ENCODE results near the gene RPS6KA2. TPM values are rescaled to one million over a fixed set of nuclear protein-coding genes. Genes with fewer than 3 reads are reported as not detected.

The RPS6KA2 gene
- total RNA-seq, 1 experiment from 2014 or later, result 12.3 TPM

DNA sequence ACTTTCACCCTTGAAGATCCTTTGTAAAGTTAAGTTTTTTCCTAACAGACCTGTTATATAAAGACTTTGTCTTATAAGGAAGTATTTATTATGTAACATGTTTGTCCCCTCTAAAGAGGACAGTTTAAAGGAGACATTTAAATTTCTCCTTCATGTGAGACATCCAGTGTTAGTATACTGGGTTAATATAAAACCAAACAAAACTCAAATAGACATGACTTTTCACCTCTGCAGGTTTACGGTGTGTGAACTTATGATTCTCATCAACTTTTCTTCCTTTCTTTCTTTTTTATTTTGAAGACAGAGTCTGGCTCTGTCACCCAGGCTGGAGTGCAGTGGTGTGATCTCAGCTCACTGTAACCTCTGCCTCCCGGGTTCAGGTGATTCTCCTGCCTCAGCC lies 226.9 kb downstream of the RPS6KA2 start:
- Histone ChIP-seq H4K5ac (ENCODE audit: insufficient read length, low read depth, low read length) (no peak overlapping the region), H3K4ac (ENCODE audit: low read depth, low read length) (no peak overlapping the region), H2BK5ac (ENCODE audit: insufficient read length, low read length) (no peak overlapping the region), H3K18ac (ENCODE audit: insufficient read length, low read depth, low read length) (no peak overlapping the region), H4K91ac (ENCODE audit: insufficient read length, low read depth, low read length) (no peak overlapping the region), H3K79me1 (ENCODE audit: insufficient read depth, low read depth, low read length, poor library complexity, severe bottlenecking) (no peaks in the 10 kb centered on the region), H2BK20ac (ENCODE audit: low read depth, low read length, poor library complexity, severe bottlenecking) (no peak overlapping the region), H2BK120ac (ENCODE audit: low read depth, low read length, poor library complexity, severe bottlenecking) (no peak overlapping the region), H3K4me1 (ENCODE audit: insufficient read depth, low read length) (0 out of 2 replicates have a peak, but pooled peaks cover 2% of the 10 kb centered on the region), H3K27me3 (ENCODE audit: insufficient read depth, low read length) (no peaks in the 10 kb centered on the region), H3K27ac (ENCODE audit: insufficient read length, low read depth, low read length) (no peak overlapping the region), H4K20me1 (ENCODE audit: control insufficient read depth, insufficient read depth, insufficient read length) (no peaks in the 10 kb centered on the region), H3K79me2 (ENCODE audit: insufficient read depth, low read length) (peaks cover 2% of the 10 kb centered on the region; the same call in 1 of the 2 replicates), H2AFZ (ENCODE audit: low read length) (no peak overlapping the region), H3K23me2 (ENCODE audit: insufficient read length, low read depth, low read length, poor library complexity, severe bottlenecking) (no peaks in the 10 kb centered on the region), H2AK5ac (ENCODE audit: insufficient read length, low read length) (no peak overlapping the region), H3K56ac (ENCODE audit: insufficient read length, low read depth, low read length) (no peak overlapping the region), H2BK15ac (ENCODE audit: low read depth, low read length) (no peak overlapping the region), H3T11ph (ENCODE audit: low read length) (no peak overlapping the region), H3K9me3 (ENCODE audit: control insufficient read depth, low read depth, low read length) (no peaks in the 10 kb centered on the region), H3K14ac (ENCODE audit: insufficient read depth, low read length) (no peak overlapping the region), H3K9ac (ENCODE audit: extremely low read depth, insufficient read length, low read length) (no peak overlapping the region), H2BK12ac (ENCODE audit: insufficient read length, low read depth, low read length) (no peak overlapping the region), H3K4me2 (ENCODE audit: insufficient read depth, insufficient read length, low read length) (no peak overlapping the region), H3K23ac (ENCODE audit: insufficient read length, low read depth, low read length) (no peak overlapping the region), H4K8ac (replicated peaks; ENCODE audit: insufficient read length, low read depth, low read length) (no peak overlapping the region)
- Mint-ChIP-seq H3K36me3 (ENCODE audit: insufficient read depth in 1 of 3, low read depth in 3 of 3) (peaks cover 0 to 1% (median 0%) of the 10 kb centered on the region in 3 experiments; a peak in 1 of 7 replicates), H3K27ac (no peak overlapping the region), H3K4me3 (no peak overlapping the region), H3K27me3 (ENCODE audit: low read depth) (peaks cover 12% of the 10 kb centered on the region), H3K4me1 (peaks cover 5 to 6% of the 10 kb centered on the region in 2 experiments), H3K9me3 (peaks cover 2% of the 10 kb centered on the region in 2 experiments; a peak in 3 of 5 replicates)
- no CpG with 5 or more reads among the region's 2 CpGs for WGBS (ENCODE audit: extremely low coverage, insufficient read length, low lambda C conversion rate)
- TF ChIP-seq, protein P1, sequence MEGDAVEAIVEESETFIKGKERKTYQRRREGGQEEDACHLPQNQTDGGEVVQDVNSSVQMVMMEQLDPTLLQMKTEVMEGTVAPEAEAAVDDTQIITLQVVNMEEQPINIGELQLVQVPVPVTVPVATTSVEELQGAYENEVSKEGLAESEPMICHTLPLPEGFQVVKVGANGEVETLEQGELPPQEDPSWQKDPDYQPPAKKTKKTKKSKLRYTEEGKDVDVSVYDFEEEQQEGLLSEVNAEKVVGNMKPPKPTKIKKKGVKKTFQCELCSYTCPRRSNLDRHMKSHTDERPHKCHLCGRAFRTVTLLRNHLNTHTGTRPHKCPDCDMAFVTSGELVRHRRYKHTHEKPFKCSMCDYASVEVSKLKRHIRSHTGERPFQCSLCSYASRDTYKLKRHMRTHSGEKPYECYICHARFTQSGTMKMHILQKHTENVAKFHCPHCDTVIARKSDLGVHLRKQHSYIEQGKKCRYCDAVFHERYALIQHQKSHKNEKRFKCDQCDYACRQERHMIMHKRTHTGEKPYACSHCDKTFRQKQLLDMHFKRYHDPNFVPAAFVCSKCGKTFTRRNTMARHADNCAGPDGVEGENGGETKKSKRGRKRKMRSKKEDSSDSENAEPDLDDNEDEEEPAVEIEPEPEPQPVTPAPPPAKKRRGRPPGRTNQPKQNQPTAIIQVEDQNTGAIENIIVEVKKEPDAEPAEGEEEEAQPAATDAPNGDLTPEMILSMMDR (conservative IDR thresholded peaks at IDR 0.05), result no peak
- no peak for DNase-seq
